ENCODE data around the gene RACGAP1.

Gene RACGAP1

DNA sequence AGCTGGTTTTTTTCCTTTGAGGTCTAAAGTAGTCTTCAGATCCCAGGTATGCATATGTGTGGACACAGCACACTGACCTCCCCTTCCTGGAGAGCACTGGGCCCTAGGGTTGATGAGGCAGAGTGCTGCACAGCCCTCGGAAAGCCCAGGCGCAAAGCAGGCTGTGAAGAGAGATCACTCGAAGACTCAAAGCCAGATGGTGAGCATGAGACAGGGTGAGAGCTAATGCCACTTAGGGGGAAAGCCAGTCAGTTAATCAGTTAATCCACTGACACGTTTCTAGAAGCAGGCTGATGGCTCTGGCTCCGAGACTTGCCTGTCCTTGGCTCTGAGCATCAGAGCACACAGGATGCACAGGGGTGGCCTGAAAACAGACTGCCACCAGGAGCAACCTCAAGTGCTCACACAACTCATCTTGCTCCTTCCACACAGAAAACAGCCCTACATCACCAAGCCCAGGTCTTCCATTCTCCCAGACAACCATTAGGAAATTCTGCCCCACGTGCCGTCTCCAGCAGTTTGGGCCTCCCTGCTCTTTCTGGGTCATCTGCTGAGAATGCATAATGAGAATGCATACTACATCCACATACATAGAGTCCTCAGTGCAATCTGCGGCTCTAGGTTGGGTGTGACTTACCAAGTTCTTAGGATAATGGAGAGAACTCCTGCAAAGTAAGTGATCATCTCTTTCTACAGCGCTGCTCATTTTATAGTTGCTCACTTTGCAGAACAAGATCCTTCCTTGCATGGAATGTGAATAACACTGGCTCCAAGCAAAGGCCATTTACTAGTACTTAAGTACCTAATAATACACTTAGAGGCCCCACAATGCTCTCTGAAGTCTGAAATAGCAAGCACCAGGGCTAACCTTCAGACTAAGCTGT is 40.6 kb downstream of the RACGAP1 start:
- no peak for DNase-seq

GRCh38 chr12:49983892-49984291 is 41.4 kb downstream of the RACGAP1 start:
- DNase-seq, result no peak

- DNase-seq, result no peak
These were observed 42.8 kb downstream of the RACGAP1 start for GRCh38 chr12:49982246-49983087.

DNA sequence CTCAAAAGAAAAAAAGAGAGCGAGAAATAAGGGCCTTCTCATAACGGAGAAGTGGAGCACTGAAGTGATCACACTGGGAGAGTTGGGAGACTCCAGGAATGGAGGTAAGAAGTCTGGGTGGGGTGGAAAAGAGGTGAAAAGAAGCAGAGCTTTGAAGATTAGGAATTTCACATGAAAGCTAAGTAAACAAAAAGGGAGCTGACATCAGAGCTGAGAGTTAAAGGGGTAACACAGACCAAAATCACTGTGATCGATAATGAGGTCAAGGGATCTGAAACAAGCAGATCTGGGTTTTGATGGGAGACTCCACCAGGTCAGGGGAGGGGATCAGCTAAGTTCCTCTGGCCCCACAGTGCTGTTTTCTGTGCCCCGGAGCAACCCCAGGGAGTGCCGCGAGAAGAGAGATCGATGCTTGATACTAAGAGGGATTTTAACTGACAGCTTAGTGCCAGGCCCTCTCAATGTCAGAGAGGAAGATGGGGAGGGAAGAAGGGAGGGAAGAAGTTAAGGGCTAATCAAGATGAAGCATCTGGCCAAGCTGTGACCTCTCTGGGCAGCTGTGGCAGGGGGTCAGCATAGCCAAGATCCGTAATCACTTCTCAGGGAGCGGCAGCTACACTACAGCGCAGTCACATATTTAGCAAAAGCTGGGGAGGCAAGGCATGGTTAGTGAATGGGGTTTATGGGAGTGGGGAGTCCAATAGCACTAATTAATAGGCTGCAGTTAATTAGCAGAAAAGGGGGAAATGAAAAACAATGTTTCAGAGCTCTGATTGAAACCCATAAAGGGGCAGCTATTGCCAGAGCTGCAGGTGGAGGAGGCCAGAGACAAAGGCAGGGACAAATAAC is 44.6 kb downstream of the RACGAP1 start:
- no peak for DNase-seq

- no peak for DNase-seq
These were observed 45.5 kb downstream of the RACGAP1 start for GRCh38 chr12:49979791-49980190.

- no peak for DNase-seq
These were observed 46.2 kb downstream of the RACGAP1 start for GRCh38 chr12:49979016-49979586.

GRCh38 chr12:49978125-49978524 is 47.2 kb downstream of the RACGAP1 start:
- no peak for DNase-seq

GRCh38 chr12:49976557-49976956 is 48.7 kb downstream of the RACGAP1 start:
- DNase-seq, result no peak

DNA sequence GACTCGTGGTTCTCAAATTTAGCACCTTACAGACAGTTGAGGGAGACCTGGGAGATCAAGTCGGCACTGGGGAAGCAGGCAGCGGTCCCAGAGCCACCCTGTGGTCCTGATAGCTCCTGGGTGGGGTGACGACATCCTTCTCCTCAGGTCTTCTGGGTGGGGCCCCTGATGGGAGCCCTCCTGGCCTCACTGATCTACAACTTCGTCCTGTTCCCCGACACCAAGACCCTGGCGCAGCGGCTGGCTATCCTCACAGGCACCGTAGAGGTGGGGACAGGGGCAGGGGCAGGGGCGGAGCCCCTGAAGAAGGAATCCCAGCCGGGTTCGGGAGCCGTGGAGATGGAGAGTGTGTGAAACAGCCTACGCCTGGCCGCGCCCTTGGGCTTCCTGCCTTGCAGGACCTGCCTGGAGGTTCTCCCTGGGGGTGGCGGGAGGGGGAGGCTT is 50.0 kb downstream of the RACGAP1 start:
- DNase-seq, result no peak

- no peak for DNase-seq
These were observed 50.5 kb downstream of the RACGAP1 start for GRCh38 chr12:49974677-49975317.

GRCh38 chr12:49974231-49974675 is 51.0 kb downstream of the RACGAP1 start:
- DNase-seq, result no peak

DNA sequence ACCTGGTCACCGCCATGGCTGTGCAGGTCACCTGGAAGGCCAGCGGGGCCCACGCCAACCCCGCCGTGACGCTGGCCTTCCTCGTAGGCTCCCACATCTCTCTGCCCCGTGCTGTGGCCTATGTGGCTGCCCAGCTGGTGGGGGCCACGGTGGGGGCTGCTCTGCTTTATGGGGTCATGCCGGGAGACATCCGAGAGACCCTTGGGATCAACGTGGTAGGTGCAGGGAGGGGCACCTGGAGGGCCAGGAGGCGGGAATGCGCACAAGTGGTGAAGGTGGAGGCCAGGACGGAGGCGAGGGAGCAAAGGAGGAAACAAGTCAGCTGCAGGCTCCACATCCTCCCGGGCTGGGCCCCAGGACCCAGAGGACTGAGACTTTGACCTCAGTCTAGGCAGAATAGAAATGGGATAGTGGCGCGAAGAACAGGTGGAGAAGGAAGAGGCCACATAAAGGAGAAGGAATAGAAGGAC is 51.9 kb downstream of the RACGAP1 start:
- no peak for DNase-seq

DNA sequence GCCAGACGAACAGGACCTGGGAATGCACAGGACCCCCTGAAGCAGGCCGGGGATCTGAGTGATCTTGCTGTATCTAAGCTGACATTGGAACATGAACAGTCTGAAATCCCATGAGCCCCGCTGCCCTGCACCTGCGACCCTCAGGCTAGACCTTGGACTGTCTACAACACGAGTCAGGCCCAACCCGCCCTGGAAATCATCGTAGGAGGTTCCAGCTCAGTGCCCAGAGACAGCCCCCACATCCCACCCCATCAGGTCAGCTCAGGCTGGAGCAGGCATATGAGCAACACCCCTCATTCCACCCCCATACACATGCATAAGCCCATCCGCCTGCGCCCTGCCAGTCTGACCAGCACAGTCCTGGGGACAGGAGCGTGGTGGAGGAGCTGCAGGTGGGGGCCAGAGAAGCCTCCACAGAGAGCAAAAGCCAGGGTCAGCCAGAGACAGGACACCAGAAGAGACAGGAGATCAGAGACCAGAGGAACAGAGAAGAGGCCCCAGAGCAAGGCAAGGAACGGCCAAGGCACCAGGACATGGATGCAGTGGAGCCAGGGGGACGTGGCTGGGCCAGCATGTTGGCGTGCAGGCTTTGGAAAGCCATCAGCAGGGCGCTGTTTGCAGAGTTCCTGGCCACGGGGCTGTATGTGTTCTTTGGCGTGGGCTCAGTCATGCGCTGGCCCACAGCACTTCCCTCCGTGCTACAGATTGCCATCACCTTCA is 52.5 kb downstream of the RACGAP1 start, which contains the start of gene AQP6:
AQP6 (plus strand) TSS at position 307 of the 720 bp plus-strand sequence; CDS start at position 534, 227 bp downstream.
- no peak for DNase-seq

DNA sequence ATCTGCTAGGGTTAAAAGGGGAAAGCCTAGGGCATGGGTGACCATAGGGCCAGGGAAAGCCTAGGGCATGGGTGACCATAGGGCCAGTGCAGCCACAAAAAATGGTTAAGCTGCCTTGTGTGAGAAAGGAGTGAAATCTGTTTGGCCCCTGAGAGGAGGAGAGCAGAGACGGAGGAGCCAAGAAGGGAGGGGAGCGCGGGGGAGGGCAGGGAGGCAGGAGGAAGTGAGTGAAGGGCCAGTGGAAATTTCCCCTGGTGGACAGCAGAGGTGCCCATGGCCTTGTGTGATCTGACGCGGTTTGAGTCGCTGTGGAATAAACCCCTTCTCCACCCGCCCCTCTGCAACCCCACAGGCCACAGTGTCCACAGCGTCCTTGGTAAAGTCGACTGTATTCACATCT is 53.2 kb downstream of the RACGAP1 start:
- no peak for DNase-seq

- DNase-seq, result no peak
These were observed 54.2 kb downstream of the RACGAP1 start for GRCh38 chr12:49971141-49971540.

- no peak for DNase-seq
These were observed 54.6 kb downstream of the RACGAP1 start for GRCh38 chr12:49970658-49971057.

DNA sequence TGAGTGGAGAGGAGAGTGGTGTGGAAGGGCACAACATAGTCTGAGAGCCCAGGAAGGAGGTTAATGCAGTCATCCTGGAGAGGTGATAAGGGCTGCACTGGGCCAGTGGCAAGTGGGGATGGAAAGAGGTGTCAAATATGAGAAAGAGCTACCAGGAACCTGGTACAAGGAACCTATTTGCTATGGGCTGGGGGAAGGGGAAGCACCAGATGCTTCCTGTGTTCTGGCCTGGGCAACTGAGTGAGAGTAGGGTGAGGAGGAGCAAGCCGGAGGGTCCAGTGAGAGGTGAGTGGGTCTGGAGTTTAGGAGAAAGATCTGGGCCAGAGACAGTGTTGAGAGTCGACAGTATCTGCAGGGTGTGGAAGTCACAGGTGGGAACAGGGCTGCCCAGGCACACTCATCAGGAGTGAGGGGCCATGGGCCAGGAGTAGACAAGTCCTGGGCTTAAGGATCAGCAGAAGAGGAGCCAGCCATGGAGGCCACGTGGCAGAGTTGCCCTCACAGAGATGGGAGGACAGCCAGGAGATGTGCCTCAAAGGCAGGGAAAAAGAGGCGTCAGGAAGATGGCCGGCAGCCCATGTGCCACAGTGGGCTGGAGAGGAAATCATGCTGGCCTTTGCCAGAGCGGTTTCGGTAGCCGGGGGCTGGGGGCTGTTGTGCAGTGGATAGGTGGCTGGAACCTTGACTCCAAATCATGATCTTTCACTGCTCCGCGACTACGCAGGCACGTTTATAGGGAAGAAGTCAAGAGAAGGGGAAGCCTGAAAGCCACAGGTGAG is 55.5 kb downstream of the RACGAP1 start:
- DNase-seq, result no peak

DNA sequence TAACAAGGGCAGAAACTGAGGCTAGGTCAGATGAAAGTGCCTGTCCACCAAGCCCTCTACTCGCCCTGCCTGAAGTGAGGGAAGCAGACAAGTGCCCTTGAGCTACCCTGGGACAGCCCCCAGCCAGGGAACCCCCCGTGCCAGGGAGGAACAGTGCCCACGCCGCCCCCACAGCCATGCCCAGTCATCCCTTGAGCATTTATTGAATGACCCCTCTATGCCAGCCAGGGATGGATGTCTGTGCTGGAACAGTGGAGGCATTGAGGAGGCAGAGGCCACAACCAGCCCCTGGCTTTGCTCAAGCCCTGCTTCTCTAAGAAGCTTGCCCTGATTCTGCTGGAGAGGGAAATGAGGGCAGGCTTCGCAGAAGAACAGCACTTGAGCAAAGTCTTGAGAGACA is 56.3 kb downstream of the RACGAP1 start:
- DNase-seq, result no peak

DNA sequence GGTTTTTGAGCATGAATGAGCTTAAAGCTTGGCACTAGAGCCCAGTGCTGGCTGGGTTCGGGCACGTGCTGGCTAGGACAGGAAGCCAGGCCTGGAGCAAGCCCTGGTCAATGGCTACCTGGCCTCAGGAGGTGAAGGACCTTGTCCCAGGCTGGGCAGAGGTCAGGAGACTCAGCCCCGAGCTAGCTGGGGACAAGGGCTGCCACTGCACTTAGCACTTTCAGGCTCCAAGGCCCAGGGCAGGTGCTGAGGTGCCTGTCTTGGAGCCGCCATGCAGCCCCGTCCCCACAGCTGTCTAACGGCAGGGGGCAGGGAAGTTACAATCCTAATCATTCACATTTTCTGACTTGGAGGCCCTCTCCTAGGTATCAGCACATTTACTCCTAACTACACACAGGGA is 56.8 kb downstream of the RACGAP1 start:
- DNase-seq, result no peak

- DNase-seq, result no peak
These were observed 57.5 kb downstream of the RACGAP1 start for GRCh38 chr12:49967777-49968250.
